GM19099 (cell line): ENCODE data around the gene NFE2L1.

Source experiments
- POLR2A ChIP-seq: IDR thresholded peaks from 3 replicates; pipeline ENCODE4 v1.6.1; 2011; ENCODE audit warnings: low read depth; ENCODE audit not compliant: insufficient read length; ENCODE audit errors: extremely low read depth

Gene NFE2L1, protein sequence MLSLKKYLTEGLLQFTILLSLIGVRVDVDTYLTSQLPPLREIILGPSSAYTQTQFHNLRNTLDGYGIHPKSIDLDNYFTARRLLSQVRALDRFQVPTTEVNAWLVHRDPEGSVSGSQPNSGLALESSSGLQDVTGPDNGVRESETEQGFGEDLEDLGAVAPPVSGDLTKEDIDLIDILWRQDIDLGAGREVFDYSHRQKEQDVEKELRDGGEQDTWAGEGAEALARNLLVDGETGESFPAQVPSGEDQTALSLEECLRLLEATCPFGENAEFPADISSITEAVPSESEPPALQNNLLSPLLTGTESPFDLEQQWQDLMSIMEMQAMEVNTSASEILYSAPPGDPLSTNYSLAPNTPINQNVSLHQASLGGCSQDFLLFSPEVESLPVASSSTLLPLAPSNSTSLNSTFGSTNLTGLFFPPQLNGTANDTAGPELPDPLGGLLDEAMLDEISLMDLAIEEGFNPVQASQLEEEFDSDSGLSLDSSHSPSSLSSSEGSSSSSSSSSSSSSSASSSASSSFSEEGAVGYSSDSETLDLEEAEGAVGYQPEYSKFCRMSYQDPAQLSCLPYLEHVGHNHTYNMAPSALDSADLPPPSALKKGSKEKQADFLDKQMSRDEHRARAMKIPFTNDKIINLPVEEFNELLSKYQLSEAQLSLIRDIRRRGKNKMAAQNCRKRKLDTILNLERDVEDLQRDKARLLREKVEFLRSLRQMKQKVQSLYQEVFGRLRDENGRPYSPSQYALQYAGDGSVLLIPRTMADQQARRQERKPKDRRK

DNA sequence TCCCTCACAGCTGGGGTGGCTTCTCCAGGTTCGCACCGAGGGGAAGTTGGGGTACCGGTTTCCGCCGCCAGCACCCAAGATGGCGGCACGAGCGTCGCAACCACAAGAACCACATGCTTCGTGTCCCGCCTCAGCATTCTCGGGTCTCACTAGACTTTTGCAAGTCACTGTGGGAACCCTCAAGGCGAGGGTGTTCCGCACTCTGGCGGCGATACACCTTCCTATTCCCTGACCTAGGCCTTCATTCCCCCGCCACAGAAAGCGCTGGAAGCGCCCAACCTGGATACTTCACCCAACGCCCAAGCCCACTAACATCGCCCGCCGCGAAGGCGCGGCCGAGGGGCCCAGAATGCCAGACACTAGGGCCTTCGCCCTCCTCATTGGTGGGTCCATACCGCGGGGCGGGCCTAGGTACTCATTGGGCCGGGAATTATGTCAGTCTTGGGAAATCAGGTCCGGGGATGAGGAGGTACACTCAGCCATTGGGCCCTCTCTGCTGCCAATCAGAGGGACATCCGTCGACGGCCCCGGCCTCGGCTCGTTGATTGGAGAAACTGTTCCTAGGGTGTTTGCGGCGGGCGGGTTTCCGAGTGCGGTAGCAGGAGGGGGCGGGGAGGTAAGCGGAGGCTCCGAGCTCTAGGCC is at the start of gene NFE2L1:
TSS of gene NFE2L1 (plus strand) at position 619 of the 643 bp plus-strand sequence. CDS start 2,760 bp downstream, outside the sequence.
- peak; percentile 93 for TF ChIP-seq POLR2A

GRCh38 chr17:47999582-47999981 is 48.6 kb upstream of the NFE2L1 start:
- TF ChIP-seq POLR2A, result no peak

DNA sequence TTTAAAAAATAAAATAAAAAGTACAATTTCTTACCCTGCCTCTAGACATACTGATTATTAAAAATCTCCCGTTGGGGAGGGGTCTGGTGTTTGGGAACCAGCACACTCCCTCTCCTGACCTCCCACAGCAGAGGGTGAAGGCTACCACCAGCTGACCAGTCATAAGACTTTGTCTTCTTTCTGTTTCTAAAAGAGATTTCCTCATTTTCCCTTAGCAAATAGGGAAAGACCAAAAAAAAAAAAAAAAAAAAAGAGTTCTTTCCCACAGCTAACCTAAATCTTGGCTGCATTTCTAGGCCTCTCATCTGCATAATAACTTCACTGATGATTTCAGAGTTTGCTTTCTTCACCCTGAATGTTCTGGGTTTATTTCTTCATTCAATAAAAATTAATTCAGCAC is 47.0 kb upstream of the NFE2L1 start:
- TF ChIP-seq POLR2A, result no peak

DNA sequence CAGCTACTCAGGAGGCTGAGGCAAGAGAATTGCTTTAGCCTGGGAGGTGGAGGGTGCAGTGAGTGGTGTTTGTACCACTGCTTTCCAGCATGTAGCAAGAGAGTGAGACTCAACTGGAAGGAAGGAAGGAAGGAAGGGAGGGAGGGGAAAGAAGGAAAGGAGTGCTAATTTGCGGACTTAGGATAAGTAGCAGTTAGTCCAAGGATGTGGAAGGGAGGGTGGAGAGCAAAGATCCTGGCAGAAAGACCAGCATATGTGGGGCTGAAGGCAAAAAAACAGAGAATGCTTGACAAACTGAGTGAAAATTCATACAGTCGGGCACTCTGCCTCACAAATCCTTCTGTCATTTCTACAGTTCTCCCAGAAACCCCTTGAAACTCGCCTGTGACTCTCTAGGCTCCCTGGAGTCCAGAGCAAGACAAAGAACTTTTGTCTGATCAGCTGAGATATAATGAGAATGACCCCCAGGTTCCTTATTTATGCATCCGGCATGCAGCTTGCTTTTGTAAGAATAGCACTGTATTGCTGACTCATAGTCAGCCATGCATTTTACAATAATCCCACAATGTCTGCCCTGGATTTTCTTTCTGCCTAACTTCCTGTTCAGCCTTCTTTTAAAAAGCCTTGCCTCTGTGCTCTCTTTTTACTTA is 45.8 kb upstream of the NFE2L1 start:
- TF ChIP-seq POLR2A, result no peak

DNA sequence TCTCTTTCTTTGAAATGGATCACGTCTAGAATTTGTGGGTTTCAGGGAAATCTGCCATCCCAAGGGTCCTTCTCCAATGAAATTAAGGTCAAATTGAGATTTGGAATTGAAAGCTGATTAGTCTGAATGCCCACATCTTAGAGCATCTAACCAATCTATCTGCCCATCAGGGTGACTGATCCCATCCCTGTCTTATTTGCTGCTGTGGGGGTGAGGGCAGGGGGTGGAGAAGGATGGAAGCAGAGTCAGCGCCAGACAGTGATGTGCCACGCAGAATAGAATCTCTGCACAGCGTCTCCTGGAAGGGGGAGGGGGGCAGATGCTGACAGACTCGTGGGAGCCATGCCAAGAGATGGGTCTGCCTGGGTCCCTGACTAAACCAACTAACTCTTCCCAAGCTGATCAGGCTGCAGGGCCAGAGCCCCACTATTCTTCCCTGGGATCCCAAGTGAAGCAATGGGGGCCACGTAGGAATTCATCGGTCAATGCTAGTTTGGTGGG is 45.2 kb upstream of the NFE2L1 start:
- TF ChIP-seq POLR2A, result no peak

DNA sequence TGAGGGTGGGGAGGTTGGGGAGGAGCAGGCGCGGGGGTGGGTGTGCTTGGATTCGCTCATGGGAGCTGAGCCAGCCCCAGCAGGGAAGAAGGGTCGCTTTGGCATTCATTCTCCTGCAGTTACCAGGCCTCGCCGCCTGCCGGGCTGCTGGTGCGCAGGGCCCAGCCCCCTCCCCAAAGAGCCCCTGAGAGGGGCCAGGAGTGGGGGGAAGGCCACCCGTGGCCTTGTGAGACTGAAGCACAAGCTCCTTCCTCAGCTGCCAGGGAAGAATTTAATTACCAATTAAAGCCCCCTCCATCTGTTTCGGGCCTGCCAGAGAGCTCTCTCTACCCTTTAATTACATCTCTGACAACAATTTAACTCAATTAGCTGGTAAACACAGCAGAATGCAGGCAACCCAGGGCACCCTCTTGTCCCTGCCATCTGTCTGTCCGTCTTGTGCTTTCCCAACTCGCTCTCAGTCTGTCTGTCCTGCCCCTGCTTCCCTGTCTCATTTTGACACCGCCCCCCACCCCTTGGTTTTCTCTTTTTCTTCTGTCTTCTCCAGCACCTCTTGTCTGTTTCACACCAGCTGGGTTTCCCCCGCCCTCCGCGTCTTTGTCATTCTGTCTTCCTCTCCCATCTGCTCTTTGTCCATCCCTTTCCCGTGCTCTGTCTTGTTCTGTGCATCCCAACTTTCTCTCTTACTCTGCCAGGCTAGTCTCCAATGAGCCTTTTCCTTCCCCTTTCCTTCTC is 44.6 kb upstream of the NFE2L1 start:
- TF ChIP-seq POLR2A, result no peak

DNA sequence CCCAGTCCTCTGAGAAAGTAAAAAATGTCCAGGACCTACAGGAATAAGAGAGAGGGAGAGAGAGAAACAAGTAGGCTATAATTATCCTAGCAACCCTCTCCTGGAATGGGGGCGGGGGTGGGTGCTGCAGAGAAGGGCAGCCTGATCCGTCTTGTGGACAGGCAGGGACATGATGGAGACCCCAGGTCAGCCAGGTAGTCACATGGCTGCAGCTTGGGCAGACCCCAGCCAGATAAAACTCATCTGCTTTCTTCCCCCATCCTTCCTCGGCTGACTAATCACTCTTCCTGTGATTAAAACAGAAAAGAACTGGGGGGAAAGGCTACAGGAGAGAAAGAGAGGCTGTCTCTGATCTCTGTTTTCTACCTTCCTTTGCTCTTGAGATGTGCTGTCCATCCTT is 43.2 kb upstream of the NFE2L1 start:
- no peak for TF ChIP-seq POLR2A

GRCh38 chr17:48006936-48007709 is 41.0 kb upstream of the NFE2L1 start:
- no peak for TF ChIP-seq POLR2A

DNA sequence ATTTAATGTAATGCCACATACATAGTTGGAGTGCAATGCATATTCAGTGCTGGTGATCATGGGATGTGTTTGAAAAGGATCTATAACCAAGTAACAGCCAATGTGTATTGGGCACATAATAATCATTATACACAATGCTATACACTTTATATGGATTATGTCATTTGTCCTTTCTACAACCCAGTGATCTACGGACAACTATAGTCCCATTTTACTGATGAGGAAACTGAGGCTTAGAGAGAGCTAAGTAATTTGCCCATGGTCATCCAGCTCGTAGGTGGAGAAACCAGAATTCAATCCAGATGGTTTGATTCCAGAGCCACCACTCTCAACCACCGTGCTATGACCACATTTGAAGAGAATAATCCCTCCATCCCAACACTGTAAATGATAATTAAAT is 38.0 kb upstream of the NFE2L1 start:
- no peak for TF ChIP-seq POLR2A

GRCh38 chr17:48011405-48012150 is 36.6 kb upstream of the NFE2L1 start:
- no peak for TF ChIP-seq POLR2A

GRCh38 chr17:48012151-48012520 is 36.0 kb upstream of the NFE2L1 start:
- TF ChIP-seq POLR2A, result no peak

DNA sequence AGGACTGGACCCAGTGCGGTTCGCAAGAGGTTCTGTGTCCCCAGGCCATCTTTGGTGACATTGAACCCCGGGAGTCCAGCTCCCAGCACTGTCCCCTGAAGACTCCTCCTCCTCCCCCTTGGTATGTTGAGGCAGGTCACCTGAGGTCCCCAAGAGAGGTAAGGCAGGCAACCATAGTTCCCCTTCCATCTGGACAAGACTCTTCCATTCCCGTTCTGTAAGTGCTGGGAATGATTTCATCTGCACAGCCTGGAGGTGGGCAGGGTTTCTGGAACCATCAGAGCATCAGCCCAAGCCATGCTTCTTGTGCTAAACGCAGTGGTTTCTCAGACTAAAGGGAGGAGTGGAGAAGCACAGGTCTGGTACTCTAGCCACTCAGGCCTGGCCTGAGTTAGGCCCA is 35.5 kb upstream of the NFE2L1 start:
- TF ChIP-seq POLR2A, result no peak

DNA sequence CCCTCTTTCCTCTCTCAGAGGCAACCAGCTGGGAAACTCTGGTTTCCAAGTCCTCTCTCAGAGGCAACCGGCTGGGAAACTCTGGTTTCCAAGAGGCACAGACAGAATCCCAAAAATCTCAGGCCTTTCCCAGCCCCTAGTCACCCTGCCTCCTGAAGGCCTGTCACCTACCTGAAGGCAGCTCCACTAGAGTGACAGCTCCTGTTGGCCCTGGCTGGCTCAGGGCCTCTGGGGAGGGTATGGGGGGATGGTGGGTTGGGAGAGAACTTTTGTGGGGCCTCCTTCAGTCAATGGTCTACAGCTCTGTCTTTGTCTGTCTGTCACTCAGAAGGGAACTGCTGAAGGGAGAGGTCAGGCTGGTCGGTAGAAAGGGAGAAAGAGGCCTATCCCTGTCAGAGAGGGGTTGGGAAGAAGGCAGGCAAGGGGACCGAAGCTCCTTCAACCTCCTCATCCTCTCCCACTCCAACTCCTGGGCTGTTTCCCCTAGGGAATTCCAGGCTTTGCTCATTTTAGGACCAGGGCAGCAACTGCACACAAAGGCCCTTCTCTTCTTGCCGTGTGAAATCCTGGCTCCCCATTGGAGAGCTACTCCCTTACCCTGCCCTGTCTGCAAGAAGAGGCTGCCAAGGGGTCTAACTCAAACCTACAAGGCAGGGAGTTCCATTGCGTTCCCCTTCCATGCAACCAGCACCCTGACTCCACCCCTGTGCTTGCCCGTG is 34.1 kb upstream of the NFE2L1 start:
- TF ChIP-seq POLR2A, result no peak

- no peak for TF ChIP-seq POLR2A
Observed at GRCh38 chr17:48014595-48015111, 33.5 kb upstream of the NFE2L1 start.
